Superior temporal gyrus (tissue), 1 donor: ENCODE measurements around the gene RNU6-9.

ENCODE experiments used
- DNase-seq: peaks from one replicate; pipeline ENCODE4 v3.0.0-alpha.2; 2016; ENCODE audit errors: extremely low spot score

The RNU6-9 gene

GRCh38 chr19:898663-899062 lies 5.4 kb downstream of the RNU6-9 start:
- peak; percentile 54 for DNase-seq

DNA sequence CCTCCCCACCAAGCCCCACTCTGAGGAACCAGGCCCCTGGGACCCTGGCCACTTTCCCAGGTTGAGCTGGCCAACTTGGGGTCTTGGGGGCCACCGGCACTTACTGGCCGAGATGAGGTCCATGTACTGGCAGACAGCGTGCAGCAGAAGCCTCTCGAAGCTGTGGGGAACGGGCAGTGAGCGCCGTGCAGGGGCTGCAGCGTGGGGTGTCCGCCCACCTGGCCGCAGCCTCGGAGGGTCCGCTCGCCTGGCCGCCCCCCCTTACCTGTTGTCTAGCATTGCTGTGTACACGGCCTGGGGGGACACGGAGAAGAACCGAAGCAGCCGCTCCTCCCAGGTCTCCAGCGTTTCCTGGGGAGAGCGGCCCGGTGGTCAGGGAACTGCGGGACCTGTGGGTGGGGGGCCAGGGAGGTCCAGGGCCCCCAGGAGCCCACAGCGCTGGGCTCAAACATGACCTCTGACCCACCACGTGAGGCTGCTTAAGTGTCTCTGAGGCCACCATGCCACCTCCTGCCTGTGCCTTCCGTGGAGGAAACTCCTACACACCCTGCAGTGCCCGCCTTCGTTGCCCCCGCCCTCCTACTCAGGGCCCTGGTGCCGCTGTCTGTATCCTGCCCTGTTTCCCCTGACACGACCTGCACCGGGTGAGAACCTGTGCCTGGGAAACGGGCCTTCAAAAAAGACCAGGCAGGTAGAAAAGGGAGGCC lies 6.2 kb downstream of the RNU6-9 start:
- no peak for DNase-seq

- no peak for DNase-seq
Observed at GRCh38 chr19:900043-900301, 6.7 kb downstream of the RNU6-9 start.

- DNase-seq = no peak
Observed at GRCh38 chr19:900302-901111, 7.2 kb downstream of the RNU6-9 start.

DNA sequence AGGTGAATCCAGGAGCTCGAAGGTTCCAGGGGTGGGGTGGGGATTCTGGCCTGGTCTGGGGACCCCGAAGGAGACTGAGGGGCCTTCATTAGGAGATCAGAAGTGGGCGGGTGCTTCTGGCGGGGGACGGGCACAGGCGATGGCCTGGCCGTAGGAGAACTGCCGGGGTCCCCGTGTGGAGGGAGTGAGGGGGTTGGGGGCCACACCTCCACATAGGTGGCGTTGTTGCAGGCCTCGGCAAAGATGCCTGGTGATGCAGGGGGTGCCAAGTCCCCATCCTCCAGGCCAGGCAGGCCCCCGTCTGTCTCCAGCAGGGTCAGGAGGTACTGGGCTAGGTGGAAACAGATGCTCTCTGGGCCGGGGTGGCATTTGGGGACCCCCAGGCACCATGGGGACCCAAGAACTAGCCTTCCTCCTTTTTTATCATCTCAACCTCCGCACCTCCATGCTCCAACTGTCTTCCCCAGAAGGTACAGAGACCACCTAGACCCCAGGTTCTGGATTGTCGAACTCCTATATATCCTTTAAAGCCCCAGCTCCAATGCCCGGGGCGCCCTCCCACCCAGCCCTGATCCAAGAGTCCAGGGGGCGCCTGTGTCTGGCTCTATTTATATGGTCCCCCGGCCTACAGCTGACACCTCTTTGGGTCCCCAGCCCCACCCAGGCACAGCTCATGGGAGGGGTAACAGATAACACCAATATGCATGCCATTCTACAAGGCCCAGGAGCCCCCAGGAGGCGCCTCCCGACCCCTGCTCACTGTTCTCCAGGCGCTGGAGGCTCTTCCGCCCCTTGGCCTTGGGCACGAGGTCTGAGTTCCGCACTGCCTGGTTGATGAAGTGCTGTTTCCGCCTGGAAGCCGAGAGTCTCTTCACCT lies 8.2 kb downstream of the RNU6-9 start:
- DNase-seq = no peak

GRCh38 chr19:902093-902370 lies 8.7 kb downstream of the RNU6-9 start:
- no peak for DNase-seq

GRCh38 chr19:902446-903226 lies 9.4 kb downstream of the RNU6-9 start:
- DNase-seq = no peak

GRCh38 chr19:903266-903797 lies 10.0 kb downstream of the RNU6-9 start:
- no peak for DNase-seq

DNA sequence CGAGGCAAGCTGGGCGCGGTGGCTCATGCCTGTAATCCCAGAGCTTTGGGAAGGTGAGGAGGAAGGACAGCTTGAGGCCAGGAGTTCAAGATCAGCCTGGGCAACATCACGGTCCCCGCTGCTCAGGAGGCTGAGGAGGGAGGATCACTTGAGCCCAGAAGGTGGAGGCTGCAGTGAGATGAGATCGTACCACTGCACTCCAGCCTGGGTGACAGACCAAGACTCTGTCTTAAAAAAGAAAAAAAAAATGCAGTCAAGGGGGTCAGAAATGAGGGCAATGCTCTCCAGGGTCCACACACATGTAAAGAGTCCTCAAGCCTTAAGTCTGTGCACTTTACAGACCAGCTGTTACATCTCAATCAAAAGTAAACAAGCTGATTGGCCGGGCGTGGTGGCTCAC lies 11.3 kb downstream of the RNU6-9 start:
- no peak for DNase-seq

DNA sequence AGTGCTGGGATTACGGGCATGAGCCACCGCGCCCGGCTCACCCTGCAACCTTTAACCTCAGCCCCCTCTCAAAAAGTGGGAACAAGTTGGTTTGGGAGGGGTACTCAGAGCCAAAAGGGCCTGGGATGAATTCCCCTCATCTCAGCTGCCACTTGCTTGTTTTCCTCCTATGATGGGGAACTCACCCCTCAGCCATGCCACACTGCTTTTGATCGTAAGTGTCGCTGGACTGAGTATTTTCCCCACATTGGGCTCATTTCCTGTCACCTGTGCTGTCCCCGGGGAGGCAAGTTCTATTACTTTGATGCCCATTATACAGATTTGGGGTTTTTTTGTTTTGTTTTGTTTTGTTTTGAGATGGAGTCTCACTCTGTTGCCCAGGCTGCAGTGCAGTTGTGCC lies 13.2 kb downstream of the RNU6-9 start:
- no peak for DNase-seq

GRCh38 chr19:907183-907853 lies 14.0 kb downstream of the RNU6-9 start:
- no peak for DNase-seq

DNA sequence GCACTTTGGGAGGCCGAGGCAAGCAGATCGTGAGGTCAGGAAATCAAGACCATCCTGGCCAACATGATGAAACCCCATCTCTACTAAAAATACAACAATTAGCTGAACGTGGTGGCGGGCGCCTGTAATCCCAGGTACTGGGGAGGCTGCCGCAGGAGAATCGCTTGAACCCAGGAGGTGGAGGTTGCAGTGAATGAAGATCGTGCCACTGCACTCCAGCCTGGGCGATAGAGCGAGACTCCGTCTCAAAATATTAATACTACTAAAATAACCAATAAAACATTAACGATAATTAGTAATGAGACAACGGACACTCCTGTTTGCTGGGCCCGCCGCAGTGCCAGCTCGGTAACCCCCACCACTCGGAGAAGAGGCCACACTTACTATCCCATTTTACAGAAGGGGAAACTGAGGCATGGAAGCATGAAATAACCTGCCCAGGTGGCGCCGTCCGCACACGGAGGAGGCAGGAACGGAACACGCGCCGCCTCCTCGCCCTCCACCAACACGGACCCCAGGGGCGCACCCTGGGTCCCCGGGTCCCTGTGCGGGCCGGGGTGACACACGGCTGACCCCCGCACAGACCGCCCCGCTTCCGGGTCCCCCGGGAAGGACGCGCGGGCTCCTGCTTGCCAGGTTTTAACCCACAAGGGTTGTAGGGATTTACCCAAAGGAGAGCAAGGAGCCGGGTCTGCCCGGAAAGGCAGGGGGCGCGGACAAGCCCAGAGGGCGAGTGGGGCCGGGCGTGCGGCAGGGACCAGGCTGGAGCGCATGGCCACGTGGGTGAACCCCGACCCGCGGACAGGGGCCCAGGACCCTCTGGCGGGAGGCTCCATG lies 18.1 kb downstream of the RNU6-9 start:
- DNase-seq = no peak

- DNase-seq = no peak
Observed at GRCh38 chr19:912181-913079, 19.1 kb downstream of the RNU6-9 start.

- DNase-seq = peak; percentile 46
Observed at GRCh38 chr19:913080-913748, 19.9 kb downstream of the RNU6-9 start, which contains the start of gene R3HDM4. R3HDM4 (minus strand) TSS chr19:913219; CDS start chr19:913157, 62 bp downstream.

GRCh38 chr19:916645-917322 lies 23.5 kb downstream of the RNU6-9 start:
- DNase-seq = no peak

- no peak for DNase-seq
Observed at GRCh38 chr19:917323-918151, 24.3 kb downstream of the RNU6-9 start, which contains the start of gene KISS1R. KISS1R (plus strand) TSS chr19:917333; CDS start chr19:917503, 170 bp downstream.

DNA sequence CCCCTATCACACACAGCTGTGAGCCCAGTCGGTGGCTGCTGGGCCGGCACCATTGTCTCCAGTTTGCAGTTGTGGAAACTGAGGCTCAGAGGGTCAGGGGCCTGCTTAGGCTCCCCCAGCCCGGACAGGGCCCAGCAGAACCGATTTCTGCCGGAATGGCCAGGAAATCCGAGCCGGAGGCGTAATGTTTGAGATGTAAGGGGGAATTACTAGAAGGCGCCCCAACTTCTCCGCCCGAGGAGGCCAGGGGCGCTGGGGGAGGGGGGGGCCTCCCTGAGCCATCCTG lies 24.8 kb downstream of the RNU6-9 start:
- DNase-seq = no peak
